Skeletal muscle satellite cell (primary cell): ENCODE results near the gene OR8I2. TPM values are rescaled to one million over a fixed set of nuclear protein-coding genes. Genes with fewer than 3 reads are reported as not detected.
"Not testable (repeated sequence)": the region's sequence is repeated elsewhere in the genome, so short reads cannot be mapped to it uniquely, and the experiment has no call there.

Source experiments
- H3K27me3 ChIP-seq: 2 replicates; pipeline ENCODE4 v1.7.0; 2013; ENCODE audit warnings: low read length; ENCODE audit not compliant: control insufficient read depth, insufficient read depth
- H3K36me3 ChIP-seq: 2 replicates; pipeline ENCODE4 v1.7.0; 2013; ENCODE audit warnings: mild to moderate bottlenecking, control low read depth, low read length; ENCODE audit not compliant: insufficient read depth
- H3K4me1 ChIP-seq: 2 replicates; pipeline ENCODE4 v1.7.0; 2013; ENCODE audit warnings: low read length; ENCODE audit not compliant: control insufficient read depth, insufficient read depth
- H3K4me2 ChIP-seq: 2 replicates; pipeline ENCODE4 v1.7.0; 2013; ENCODE audit warnings: mild to moderate bottlenecking, low read length
- H3K4me3 ChIP-seq: 2 replicates; pipeline ENCODE4 v1.7.0; 2013; ENCODE audit warnings: low read length
- H3K9ac ChIP-seq: 2 replicates; pipeline ENCODE4 v1.7.0; 2013; ENCODE audit warnings: mild to moderate bottlenecking, low read depth, low read length, moderate library complexity
- H3K9me3 ChIP-seq: replicated peaks from 2 replicates; pipeline ENCODE4 v1.7.0; 2013; ENCODE audit warnings: mild to moderate bottlenecking, control low read depth, low read length
- total RNA-seq: library from RNA; depleted of rRNA; stranded (reverse); fragments of >200 nt; gene quantifications from 2 replicates; pipeline ENCODE4 v1.2.3, GENCODE V29; 2012; rRNA removed

OR8I2 gene
- not detected in 2 replicates for total RNA-seq

GRCh38 chr11:56093008-56093407 lies at the start of gene OR8I2:
TSS of gene OR8I2 (plus strand) at chr11:56093308. CDS start at chr11:56093308, 0 bp downstream.
- H3K27me3 ChIP-seq, result no peaks in the 10 kb centered on the region
- H3K9ac ChIP-seq, result no peak within 1 kb of the TSS
- no peak within 1 kb of the TSS for H3K4me3 ChIP-seq
- H3K4me1 ChIP-seq, result no peaks in the 10 kb centered on the region
- H3K36me3 ChIP-seq, result no peaks in the 10 kb centered on the region
- H3K9me3 ChIP-seq, result no peaks in the 10 kb centered on the region
- no peak within 1 kb of the TSS for H3K4me2 ChIP-seq

GRCh38 chr11:56045538-56045937 lies 47.6 kb upstream of the OR8I2 start:
- peaks cover 5% of the 10 kb centered on the region for H3K9me3 ChIP-seq
- H3K36me3 ChIP-seq, result no peaks in the 10 kb centered on the region
- no peak overlapping the region for H3K4me3 ChIP-seq
- H3K27me3 ChIP-seq, result no peaks in the 10 kb centered on the region
- no peaks in the 10 kb centered on the region for H3K4me1 ChIP-seq
- no peak overlapping the region for H3K4me2 ChIP-seq
- H3K9ac ChIP-seq, result no peak overlapping the region

GRCh38 chr11:56048480-56048879 lies 44.6 kb upstream of the OR8I2 start:
- H3K9me3 ChIP-seq, result no peaks in the 10 kb centered on the region
- H3K4me2 ChIP-seq, result no peak overlapping the region
- H3K27me3 ChIP-seq, result no peaks in the 10 kb centered on the region
- no peak overlapping the region for H3K4me3 ChIP-seq
- no peak overlapping the region for H3K9ac ChIP-seq
- no peaks in the 10 kb centered on the region for H3K4me1 ChIP-seq
- no peaks in the 10 kb centered on the region for H3K36me3 ChIP-seq

GRCh38 chr11:56049487-56049886 lies 43.6 kb upstream of the OR8I2 start:
- Histone ChIP-seq H3K36me3 (no peaks in the 10 kb centered on the region), H3K4me1 (no peaks in the 10 kb centered on the region), H3K4me3 (no peak overlapping the region), H3K9me3 (no peaks in the 10 kb centered on the region), H3K4me2 (no peak overlapping the region), H3K9ac (no peak overlapping the region), H3K27me3 (no peaks in the 10 kb centered on the region)

GRCh38 chr11:56056366-56056765 lies 36.7 kb upstream of the OR8I2 start:
- H3K4me3 ChIP-seq, H3K27me3 ChIP-seq, H3K4me2 ChIP-seq, H3K4me1 ChIP-seq, H3K9ac ChIP-seq, H3K36me3 ChIP-seq, H3K9me3 ChIP-seq: not testable (repeated sequence)

- not testable (repeated sequence) for H3K4me3 ChIP-seq, H3K9me3 ChIP-seq, H3K4me1 ChIP-seq, H3K9ac ChIP-seq, H3K27me3 ChIP-seq, H3K36me3 ChIP-seq, H3K4me2 ChIP-seq
These were observed 35.4 kb upstream of the OR8I2 start for GRCh38 chr11:56057661-56058237.

- H3K4me1 ChIP-seq, H3K36me3 ChIP-seq, H3K27me3 ChIP-seq, H3K9me3 ChIP-seq, H3K9ac ChIP-seq, H3K4me2 ChIP-seq, H3K4me3 ChIP-seq: not testable (repeated sequence)
These were observed 34.8 kb upstream of the OR8I2 start for GRCh38 chr11:56058260-56058780.

GRCh38 chr11:56066980-56067379 lies 26.1 kb upstream of the OR8I2 start:
- H3K36me3 ChIP-seq, result no peaks in the 10 kb centered on the region
- H3K4me1 ChIP-seq, result no peaks in the 10 kb centered on the region
- H3K9ac ChIP-seq, result no peak overlapping the region
- H3K27me3 ChIP-seq, result no peaks in the 10 kb centered on the region
- H3K4me3 ChIP-seq, result no peak overlapping the region
- no peak overlapping the region for H3K4me2 ChIP-seq
- no peaks in the 10 kb centered on the region for H3K9me3 ChIP-seq

GRCh38 chr11:56089697-56090096 lies 3.4 kb upstream of the OR8I2 start:
- Histone ChIP-seq H3K4me1 (no peaks in the 10 kb centered on the region), H3K36me3 (no peaks in the 10 kb centered on the region), H3K4me3 (no peak overlapping the region), H3K4me2 (no peak overlapping the region), H3K9ac (no peak overlapping the region), H3K27me3 (no peaks in the 10 kb centered on the region), H3K9me3 (no peaks in the 10 kb centered on the region)

- Histone ChIP-seq H3K4me1 (no peaks in the 10 kb centered on the region), H3K27me3 (no peaks in the 10 kb centered on the region), H3K9me3 (no peaks in the 10 kb centered on the region), H3K4me2 (no peak within 1 kb of the TSS), H3K36me3 (no peaks in the 10 kb centered on the region), H3K9ac (no peak within 1 kb of the TSS), H3K4me3 (no peak within 1 kb of the TSS)
These were observed 10.2 kb downstream of the OR8I2 start, which contains the start of gene OR8H2 for GRCh38 chr11:56103210-56103737. TSS of gene OR8H2 (plus strand) at chr11:56103687. CDS start at chr11:56105043, 1,356 bp downstream.

GRCh38 chr11:56122073-56122472 lies 29.0 kb downstream of the OR8I2 start, which contains the start of gene OR8H3:
TSS of gene OR8H3 (plus strand) at chr11:56122373. CDS start at chr11:56122373, 0 bp downstream.
- H3K9ac ChIP-seq, result no peak within 1 kb of the TSS
- no peak within 1 kb of the TSS for H3K4me3 ChIP-seq
- H3K4me1 ChIP-seq, result no peaks in the 10 kb centered on the region
- H3K27me3 ChIP-seq, result no peaks in the 10 kb centered on the region
- peaks cover 3% of the 10 kb centered on the region for H3K9me3 ChIP-seq
- no peaks in the 10 kb centered on the region for H3K36me3 ChIP-seq
- no peak within 1 kb of the TSS for H3K4me2 ChIP-seq

GRCh38 chr11:56140151-56140661 lies 47.1 kb downstream of the OR8I2 start, which contains the start of gene OR8J3:
TSS of gene OR8J3 (minus strand) at chr11:56140201. CDS start at chr11:56137718, 2,483 bp downstream.
- Histone ChIP-seq H3K4me2 (no peak within 1 kb of the TSS), H3K4me1 (no peaks in the 10 kb centered on the region), H3K27me3 (no peaks in the 10 kb centered on the region), H3K9me3 (peaks cover 6% of the 10 kb centered on the region), H3K9ac (no peak within 1 kb of the TSS), H3K36me3 (no peaks in the 10 kb centered on the region), H3K4me3 (no peak within 1 kb of the TSS)
